ENCODE data around the gene MAGI3.
"Not testable (repeated sequence)": the region's sequence is repeated elsewhere in the genome, so short reads cannot be mapped to it uniquely, and the experiment has no call there.

MAGI3 gene

GRCh38 chr1:113399062-113399583, 8.8 kb downstream of the MAGI3 start:
- DNase-seq: no peak

DNA sequence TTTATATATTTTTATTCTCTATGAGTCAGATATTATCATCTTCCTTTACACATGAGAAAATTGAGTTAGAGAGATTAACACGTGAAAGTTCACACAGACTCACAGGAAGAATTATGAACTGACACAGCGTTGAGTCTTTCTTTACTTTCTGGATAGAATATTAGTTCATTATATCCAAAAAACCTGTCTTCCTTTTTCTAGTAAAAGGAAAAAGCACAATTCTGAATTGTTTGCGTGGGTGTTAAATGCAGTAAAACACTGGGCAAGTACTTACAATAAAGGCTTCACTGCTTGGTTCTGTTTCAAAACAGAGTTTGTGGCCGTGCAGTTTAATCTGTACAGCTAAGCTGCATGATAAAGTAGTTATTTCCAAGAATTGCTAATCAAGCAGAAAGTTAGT, 10.8 kb downstream of the MAGI3 start:
- DNase-seq: no peak

DNA sequence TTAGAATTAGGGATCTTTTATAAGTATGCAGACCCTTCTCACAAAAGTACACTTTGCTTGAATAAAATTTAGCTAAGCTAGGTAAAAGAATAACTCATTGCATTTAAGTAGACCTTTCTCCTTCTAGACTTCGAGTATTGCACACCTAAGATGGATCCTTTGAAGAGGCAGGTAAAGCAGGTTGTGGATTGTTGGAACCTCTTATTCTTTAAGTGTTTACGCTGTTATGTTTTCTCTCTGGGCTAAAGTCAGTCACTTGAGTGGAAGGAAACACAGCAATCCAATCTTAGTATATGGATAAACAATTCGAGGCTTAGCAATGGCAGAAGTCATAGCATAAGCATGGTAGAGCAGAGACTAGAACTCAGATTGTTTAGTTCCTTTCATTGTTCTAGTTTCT, 11.4 kb downstream of the MAGI3 start:
- no peak for DNase-seq

DNA sequence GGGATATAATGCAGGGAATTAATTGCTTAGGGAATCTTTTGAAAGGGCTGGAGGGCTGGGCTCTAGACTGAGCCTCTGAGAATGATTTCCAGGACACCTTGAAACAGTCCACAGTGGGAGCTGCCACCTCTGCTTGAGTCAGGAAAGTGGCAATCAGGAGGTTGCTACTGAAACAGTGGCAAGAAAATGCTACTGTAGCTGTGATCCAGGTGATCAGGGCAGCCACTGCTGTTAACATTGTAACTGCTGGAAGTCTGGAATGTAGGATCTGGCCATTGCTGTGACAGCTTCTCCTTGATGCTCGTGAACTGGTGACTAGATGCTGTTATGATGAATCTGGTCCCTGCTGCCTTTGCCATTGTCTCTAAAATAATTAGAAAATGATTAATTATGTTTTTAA, 12.8 kb downstream of the MAGI3 start:
- no peak for DNase-seq

GRCh38 chr1:113405573-113405972, 15.3 kb downstream of the MAGI3 start:
- DNase-seq: no peak

DNA sequence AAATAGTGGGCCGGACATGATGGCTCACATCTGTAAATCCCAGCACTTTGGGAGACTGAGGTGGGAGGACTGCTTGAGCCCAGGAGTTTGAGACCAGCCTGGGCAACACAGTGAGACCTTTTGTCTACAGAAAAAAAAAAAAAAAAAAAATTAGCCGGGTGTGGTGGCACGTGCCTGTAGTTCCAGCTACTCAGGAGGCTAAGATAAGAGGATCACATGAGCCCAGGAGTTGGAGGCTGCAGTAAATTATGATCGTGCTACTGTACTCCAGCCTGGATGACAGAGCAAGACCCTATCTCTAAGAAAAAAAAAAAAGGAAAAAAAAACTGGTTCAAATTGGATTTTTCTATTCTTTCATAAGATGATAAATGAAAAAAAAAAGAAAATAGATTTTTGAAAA, 15.8 kb downstream of the MAGI3 start:
- not testable (repeated sequence) for DNase-seq

- DNase-seq: no peak
Observed at GRCh38 chr1:113409363-113409762, 19.0 kb downstream of the MAGI3 start.

DNA sequence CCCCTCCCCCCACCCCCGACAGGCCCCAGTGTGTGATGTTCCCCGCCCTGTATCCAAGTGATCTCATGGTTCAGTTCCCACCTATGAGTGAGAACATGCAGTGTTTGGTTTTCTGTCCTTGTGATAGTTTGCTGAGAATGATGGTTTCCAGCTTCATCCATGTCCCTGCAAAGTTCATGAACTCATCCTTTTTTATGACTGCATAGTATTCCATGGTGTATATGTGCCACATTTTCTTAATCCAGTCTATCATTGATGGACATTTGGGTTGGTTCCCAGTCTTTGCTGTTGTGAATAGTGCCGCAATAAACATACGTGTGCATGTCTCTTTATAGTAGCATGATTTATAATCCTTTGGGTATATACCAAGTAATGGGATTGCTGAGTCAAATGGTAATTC, 21.7 kb downstream of the MAGI3 start:
- DNase-seq: not testable (repeated sequence)

GRCh38 chr1:113415310-113416070, 25.2 kb downstream of the MAGI3 start:
- peak; percentile 48 for DNase-seq

DNA sequence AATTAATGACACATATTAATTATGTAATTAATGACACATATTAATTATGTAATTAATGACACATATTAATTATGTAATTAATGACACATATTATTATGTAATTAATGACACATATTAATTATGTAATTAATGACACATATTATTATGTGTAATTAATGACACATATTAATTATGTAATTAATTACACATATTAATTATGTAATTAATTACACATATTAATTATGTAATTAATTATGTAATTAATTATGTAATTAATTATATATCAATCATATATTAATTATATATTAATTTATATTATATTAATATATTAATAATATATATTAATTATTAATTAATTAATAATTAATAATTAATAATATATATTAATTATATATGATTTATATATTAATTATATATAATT, 25.8 kb downstream of the MAGI3 start:
- DNase-seq: not testable (repeated sequence)

- DNase-seq: no peak
Observed at GRCh38 chr1:113416496-113416895, 26.2 kb downstream of the MAGI3 start.

DNA sequence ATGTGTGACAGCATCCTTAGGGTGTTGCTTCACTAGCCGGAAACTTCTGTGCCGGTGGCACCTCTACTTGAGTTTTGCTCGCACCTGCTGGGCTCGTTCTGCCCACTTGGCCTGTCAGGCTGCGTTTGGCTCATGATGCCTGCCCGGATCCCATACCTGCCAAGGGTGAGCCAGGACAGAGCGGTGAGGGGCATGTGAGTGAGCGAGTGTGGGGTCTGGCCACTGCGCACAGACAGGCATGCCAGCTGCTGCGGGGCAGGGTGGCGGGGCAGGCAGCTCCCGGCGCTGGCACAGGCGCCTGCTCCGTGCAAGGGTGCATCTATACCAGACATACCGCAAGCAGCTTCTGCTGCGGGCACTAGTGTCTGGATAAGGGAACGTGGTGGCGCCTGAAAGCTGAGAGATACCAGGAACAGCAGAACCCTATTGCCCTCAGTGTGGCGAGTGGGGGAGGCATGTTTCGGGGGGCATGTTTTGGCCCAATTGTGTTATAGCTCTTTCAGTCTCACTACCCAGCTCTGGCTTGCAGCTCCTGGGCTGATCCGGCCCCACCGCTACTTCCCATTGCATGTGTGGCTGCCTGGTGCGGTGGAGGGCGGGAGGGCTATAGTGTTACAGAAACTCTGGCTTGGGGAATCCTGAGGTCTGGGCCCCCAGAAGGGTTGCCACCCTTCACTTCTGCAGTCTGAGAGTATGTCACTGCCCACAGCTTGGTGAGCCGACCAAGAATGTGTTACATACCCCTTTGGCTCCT, 32.2 kb downstream of the MAGI3 start:
- no peak for DNase-seq

DNA sequence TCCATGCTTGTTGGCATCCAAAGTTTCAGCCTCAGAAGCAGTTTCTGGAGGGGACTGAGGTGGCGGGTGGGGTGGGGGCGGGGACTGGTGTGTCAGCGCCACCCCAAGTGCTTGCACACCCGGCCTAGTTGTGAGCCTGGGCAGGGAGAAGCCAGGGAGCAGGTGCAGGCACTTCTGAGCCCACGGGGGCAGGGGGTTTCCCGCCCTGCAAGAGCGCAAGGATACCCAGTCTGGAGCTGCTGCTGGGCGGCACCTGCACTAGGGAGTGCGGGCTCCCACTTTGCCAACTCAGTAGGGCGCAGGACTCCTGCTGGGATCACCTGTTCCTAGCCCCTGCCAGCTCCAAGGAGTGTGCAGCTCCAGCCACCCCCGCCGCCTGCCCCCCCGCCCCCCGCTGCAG, 33.5 kb downstream of the MAGI3 start:
- no peak for DNase-seq

GRCh38 chr1:113429461-113430153, 39.3 kb downstream of the MAGI3 start:
- DNase-seq: no peak

GRCh38 chr1:113433184-113433583, 42.9 kb downstream of the MAGI3 start:
- no peak for DNase-seq

GRCh38 chr1:113434081-113434873, 44.0 kb downstream of the MAGI3 start:
- no peak for DNase-seq

DNA sequence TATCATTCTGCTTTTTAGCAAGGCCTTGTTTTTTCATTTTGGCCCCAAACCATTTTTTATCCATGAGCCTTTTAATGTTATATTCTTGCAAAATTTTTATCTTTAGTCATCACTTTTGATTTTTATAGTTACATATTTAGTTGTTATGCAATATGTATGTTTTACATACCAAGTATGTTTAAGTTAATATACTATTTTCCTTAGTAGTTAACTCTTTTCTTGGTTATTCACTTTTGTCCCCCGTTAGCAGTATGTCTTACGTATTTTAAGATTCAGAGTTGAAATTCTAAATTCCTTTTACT, 44.5 kb downstream of the MAGI3 start:
- DNase-seq: no peak

GRCh38 chr1:113437554-113438341, 47.4 kb downstream of the MAGI3 start:
- no peak for DNase-seq

- no peak for DNase-seq
Observed at GRCh38 chr1:113438505-113439276, 48.4 kb downstream of the MAGI3 start.

GRCh38 chr1:113439277-113439670, 49.0 kb downstream of the MAGI3 start:
- no peak for DNase-seq

- no peak for DNase-seq
Observed at GRCh38 chr1:113442131-113442530, 51.8 kb downstream of the MAGI3 start.
